ENCODE data around the gene TSPAN33.

The TSPAN33 gene

DNA sequence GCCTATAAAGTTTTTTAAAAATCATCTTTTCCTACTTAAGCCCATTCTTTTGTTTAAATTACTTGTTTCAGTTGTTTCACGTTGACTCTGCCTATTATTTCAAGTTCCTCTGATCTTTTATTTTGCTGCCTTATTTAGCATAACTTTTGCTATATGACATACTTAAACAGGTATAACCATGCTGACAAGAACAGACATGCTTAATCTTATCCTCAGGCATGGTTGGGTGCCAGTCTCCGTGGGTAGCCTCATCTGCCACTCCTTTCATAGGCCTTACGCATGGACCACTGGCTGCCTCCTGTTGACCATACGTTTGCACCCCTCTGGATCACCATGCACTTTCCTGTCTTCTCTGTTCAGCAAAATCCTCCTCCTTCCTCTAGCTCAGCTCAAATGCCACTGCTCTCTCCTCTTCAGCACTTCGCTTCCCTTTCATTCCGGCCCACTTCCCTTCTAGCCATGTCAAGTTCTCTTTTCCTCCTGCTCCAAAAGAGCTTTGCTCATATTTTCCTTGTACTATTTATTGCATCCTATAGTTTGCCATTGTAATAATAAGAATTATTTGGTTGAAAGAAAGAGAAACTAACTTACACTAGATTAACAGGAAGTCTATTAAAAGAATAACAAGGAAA is 10.0 kb upstream of the TSPAN33 start:
- no peak for DNase-seq

- DNase-seq = no peak
Observed at GRCh38 chr7:129136887-129137642, 7.4 kb upstream of the TSPAN33 start.

DNA sequence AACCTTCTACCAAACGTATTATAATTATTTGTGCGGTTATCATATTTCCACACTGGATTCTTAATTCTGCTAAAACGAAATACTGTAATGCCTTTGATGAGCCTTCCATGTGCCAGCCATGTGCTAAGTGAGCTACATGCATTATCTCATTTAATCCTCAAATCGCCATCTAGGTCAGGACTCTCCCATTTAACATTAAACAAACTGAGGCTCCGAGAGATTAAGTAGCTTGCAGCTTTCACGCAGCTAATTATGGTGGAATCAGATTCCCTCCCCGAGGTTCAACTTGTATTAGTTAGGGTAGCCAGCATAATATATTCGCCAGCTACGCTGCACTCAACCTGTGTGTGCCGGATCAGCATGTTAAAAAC is 798 bp upstream of the TSPAN33 start:
- DNase-seq = no peak

- DNase-seq = peak in 1 of 56 donors; percentile 13
Observed at GRCh38 chr7:129144834-129145668, 544 bp downstream of the TSPAN33 start.

- DNase-seq = no peak
Observed at GRCh38 chr7:129146237-129146979, 1.9 kb downstream of the TSPAN33 start.

DNA sequence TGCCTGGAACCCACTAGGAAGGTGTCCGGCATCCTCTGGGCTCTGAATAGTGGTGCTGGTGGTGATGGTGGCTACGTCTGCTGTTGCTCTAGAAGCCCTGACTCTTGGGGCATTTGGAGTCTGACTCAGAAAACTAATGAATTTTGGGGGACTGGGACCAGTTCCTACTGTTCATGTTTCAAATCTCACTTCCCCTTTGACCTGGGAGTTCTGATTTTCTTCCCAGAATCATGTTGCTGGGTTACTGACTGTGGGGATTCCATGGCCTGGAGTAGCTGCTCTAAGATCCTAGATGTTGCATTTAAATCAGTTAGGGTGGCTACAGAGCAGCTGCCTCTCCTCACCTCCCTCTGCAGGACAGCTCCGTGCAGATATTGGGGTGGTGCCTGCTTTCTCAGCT is 3.2 kb downstream of the TSPAN33 start:
- DNase-seq = no peak

DNA sequence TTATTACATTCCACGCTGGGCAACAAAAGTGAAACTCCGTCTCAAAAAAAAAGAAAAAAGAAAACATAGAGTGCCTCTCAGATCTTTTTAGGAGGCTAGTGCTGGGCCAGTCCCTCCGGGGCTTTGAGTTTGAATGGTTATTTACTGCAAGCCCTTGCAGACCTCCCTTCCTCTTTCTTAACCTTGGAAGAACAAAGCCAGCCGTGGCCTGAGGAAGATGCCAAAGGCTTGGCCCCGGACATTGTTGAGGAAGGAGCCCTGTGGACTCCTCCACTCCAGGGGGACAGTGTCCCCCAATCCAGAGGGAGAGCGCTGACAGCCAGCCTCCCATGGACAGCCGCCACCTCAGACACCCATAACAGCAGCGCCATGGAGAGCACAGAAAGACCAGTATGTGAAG is 5.0 kb downstream of the TSPAN33 start:
- DNase-seq = no peak

GRCh38 chr7:129150199-129150996 is 5.9 kb downstream of the TSPAN33 start:
- DNase-seq = peak in 1 of 56 donors; percentile 2

GRCh38 chr7:129157651-129158050 is 13.1 kb downstream of the TSPAN33 start:
- DNase-seq = no peak

- no peak for DNase-seq
Observed at GRCh38 chr7:129159539-129159938, 15.0 kb downstream of the TSPAN33 start.

DNA sequence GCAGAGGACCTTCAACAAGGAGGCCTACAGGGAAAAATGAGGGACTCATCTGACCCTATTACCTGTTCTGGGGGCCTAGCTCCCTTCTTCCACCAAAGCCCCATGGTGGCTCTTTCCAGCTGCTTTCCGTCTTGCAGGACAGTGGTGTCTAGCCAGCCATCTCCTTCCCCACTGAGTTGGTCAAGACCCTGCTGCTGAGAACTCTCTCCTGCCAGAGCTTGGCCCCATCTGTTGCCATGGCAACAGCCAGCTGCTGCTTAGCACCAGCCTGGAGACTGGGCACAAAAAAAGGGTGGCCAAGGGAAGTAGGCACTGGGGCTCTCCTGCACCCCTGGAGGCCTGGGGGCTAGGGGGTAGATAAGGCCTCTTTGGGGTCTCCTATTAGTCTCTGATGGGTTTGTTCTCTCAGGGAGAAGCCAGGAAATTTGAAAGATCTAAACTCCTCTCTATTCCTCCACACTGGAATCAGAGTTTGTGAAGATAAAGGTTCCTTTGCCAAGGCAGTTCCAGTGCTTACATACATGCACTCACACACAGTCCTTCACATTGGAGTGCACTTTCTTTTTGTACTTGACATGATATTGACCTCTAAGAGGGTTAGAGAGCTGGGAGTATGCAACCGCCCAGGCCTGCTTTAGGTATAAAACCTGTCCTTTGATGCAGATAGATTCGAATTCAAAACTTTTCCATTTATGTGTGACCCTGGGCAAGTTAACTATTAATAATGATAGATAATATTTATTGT is 15.8 kb downstream of the TSPAN33 start:
- DNase-seq = peak in 3 of 56 donors; percentile 7 to 17 (median 15)

DNA sequence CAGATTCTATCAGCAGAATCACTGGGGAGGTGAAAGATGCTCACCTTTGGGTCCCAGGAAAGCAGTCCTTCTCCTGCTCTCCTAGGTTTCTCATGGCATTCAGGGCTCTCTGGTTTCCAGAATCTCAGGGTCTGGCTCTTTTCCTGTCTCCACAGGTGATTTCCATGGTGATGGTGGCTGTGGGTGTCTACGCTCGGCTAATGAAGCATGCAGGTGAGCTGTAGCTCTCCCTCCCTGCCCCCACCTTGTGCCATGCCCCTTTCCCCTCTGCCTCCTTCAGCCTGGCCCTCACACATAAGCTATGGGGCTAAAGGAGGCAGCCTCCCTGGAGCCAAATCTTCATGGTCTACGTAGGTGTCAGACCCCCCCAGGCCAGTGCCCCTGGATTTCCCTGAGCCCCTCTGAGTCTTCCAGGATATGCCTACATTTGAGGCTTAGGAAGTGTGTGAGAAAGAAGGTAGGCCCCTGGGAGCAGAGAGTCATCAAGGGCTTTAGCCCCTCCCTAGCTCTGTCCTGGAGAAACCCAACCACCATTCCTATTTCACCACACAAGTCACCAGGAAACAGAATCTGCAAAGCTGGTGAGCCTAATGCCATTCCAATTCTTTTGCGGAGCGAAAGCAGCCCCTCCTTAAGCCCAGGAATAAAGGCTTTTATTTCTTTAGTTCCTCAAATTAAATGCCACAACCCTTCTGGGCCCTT is 17.2 kb downstream of the TSPAN33 start:
- DNase-seq = no peak

DNA sequence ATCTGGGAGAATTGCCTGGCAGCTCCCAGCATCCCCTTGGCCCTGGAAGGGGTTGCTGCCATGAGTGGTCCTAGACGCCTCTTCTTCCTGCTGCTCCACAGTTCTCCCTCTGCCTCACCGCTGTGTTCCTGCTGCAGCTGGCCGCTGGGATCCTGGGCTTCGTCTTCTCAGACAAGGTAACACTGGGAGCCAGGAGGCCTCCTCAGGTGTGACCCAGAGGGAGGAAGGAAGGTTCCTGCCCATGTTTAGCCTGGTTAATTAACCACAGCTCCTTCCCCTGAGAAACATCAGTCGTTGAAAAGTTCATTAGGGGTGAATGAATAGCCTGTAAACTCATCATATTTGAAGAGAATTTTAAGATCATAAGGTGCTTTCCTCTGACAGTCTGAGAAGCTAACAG is 18.2 kb downstream of the TSPAN33 start:
- DNase-seq = no peak

DNA sequence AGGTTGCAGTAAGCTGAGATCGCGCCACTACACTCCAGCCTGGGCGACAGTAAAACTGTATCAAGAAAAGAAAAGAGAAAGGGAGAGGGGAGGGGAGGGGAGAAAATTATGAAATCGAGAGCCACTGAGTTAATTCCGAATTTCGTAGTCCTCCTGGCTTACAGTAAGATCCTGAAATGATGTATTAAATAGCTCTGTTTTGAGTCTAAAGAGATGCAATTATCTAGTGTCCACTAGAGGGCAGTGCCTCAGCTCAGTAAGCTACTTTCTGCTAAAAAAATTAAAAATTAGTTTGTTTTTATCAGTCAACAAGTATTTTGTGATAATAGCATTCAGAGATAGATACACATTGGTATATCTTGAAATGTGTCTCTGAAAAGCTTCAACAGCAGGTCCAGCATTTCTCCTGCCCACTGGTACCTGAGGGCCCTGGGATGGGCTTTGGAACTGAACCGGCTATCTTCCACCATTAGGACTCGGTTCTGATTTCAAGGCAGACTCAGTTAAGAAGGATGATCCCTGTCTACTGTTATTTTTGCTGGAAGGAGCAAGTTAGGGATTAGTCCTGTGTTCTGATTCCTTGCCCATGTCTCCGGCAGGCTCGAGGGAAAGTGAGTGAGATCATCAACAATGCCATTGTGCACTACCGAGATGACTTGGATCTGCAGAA is 19.5 kb downstream of the TSPAN33 start:
- peak in 2 of 56 donors; percentile 23 to 24 for DNase-seq

- no peak for DNase-seq
Observed at GRCh38 chr7:129166745-129167144, 22.2 kb downstream of the TSPAN33 start.

DNA sequence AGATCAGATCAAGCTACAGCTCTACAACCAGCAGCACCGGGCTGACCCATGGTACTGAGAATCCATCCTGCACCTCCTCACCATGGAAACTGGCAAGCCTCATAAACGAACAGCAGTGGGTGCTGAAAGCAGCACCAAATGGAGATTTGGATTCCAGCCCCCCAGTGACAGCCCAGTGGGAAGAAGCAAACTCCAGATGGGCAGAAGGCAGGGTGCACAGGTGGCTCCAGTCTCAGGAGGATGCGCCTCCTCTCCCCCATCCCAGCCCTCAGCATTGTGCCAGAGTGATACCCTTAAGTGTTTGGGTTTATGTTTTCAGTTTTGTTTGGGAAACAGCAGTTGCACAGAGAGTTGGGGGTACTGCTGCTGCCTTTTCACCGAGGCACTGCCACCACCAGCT is 23.3 kb downstream of the TSPAN33 start:
- no peak for DNase-seq

GRCh38 chr7:129168231-129169021 is 23.9 kb downstream of the TSPAN33 start:
- DNase-seq = no peak

DNA sequence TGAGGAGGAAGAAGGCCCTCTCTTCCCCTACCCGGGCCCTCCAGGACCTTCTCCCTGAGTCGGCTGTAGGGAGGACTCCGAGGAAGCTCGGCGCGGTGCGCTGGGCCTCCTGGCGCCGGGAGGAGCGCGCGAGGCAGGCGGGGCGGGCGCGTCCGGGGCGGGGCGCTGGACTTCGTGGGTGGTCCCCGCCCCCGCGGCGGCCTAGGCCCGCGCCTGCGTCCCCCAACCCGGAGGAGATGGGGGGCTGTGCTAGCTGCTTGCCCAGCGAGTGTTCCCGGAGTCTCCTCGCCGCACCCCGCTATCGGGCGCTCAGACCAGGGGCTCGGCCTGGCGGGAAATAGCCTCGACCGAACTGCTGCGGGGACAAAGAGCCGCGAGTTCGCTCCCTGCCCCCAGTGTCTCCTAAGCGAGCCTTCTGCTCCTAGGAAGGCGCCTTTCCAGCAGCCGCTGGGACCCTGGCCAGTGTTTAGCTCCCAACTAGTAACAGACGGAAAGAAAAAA is 24.7 kb downstream of the TSPAN33 start:
- peak in 6 of 56 donors; percentile 12 to 41 (median 26) for DNase-seq
